ENCODE results near the gene CCDC174. TPM values are rescaled to one million over a fixed set of nuclear protein-coding genes. Genes with fewer than 3 reads are reported as not detected.

The CCDC174 gene
- total RNA-seq, 1 experiment from 2014 or later: 16.0 TPM

- POLR2A ChIA-PET: no interaction called here
- TF ChIP-seq SP1 (CRISPR knock-in tag; conservative IDR thresholded peaks at IDR 0.05) (no peak), ZBTB21 (CRISPR knock-in tag; IDR thresholded peaks at IDR 0.05; ENCODE audit: borderline replicate concordance) (no peak), HMGXB4 (CRISPR knock-in tag; IDR thresholded peaks at IDR 0.05) (no peak), AFF4 (CRISPR knock-in tag; IDR thresholded peaks at IDR 0.05; ENCODE audit: borderline replicate concordance) (no peak), ZNF671 (CRISPR knock-in tag; IDR thresholded peaks at IDR 0.05) (no peak), ZNF121 (CRISPR knock-in tag; IDR thresholded peaks at IDR 0.05) (no peak), AR (CRISPR knock-in tag; IDR thresholded peaks at IDR 0.05) (no peak), FOXJ3 (CRISPR knock-in tag; IDR thresholded peaks at IDR 0.05; ENCODE audit: borderline replicate concordance) (no peak), RORB (CRISPR knock-in tag; IDR thresholded peaks at IDR 0.05) (no peak), NFYB (CRISPR knock-in tag; conservative IDR thresholded peaks at IDR 0.05; ENCODE audit: low read depth) (no peak), E2F5 (CRISPR knock-in tag; IDR thresholded peaks at IDR 0.05) (no peak), FOXP1 (CRISPR knock-in tag; IDR thresholded peaks at IDR 0.05; ENCODE audit: borderline replicate concordance) (no peak), NR2C2 (CRISPR knock-in tag; IDR thresholded peaks at IDR 0.05) (no peak), SMAD4 (CRISPR knock-in tag; IDR thresholded peaks at IDR 0.05) (no peak), NFE2L1 (CRISPR knock-in tag; IDR thresholded peaks at IDR 0.05) (no peak), CBFB (CRISPR knock-in tag; IDR thresholded peaks at IDR 0.05; ENCODE audit: low read depth) (no peak), PRDM15 (CRISPR knock-in tag; IDR thresholded peaks at IDR 0.05) (no peak), ZBTB43 (CRISPR knock-in tag; IDR thresholded peaks at IDR 0.05) (no peak), ZNF138 (CRISPR knock-in tag; conservative IDR thresholded peaks at IDR 0.05) (no peak)
- Mint-ChIP-seq H3K27me3 (ENCODE audit: low read depth) (peaks cover 6% of the 10 kb centered on the region), H3K4me3 (no peak overlapping the region), H3K36me3 (no peaks in the 10 kb centered on the region), H3K4me1 (no peaks in the 10 kb centered on the region), H3K27ac (no peak overlapping the region), H3K9me3 (peaks cover 8% of the 10 kb centered on the region)
- CTCF ChIA-PET: interaction anchor here (0.8 to 1.4 kb wide), 3 partner anchors 43 to 204 kb away, joined by 3 to 8 read pairs (median 4); no protein-coding TSS in a partner anchor
- peak; percentile 57 for ATAC-seq
- no peak for DNase-seq (ENCODE audit: low spot score)
Measured at GRCh38 chr3:14717307-14717706, 65.7 kb downstream of the CCDC174 start.
